ENCODE measurements around the gene ATP6V1G1. TPM values are rescaled to one million over a fixed set of nuclear protein-coding genes. Genes with fewer than 3 reads are reported as not detected.

Gene ATP6V1G1
- polyA plus RNA-seq, 1 experiment, result 89.2 TPM

GRCh38 chr9:114621561-114621960, 34.0 kb downstream of the ATP6V1G1 start:
- POLR2A ChIA-PET, result no interaction called here
- no peak for TF ChIP-seq CTCF (IDR thresholded peaks at IDR 0.05; ENCODE audit: insufficient read depth, low read depth, low read length)
- Histone ChIP-seq H3K4me3 (ENCODE audit: low read depth, low read length) (no peak overlapping the region), H3K36me3 (ENCODE audit: control insufficient read depth, insufficient read depth, low read length) (0 out of 2 replicates have a peak, but pooled peaks cover 1% of the 10 kb centered on the region), H3K27me3 (ENCODE audit: control insufficient read depth, insufficient read depth, low read length) (no peaks in the 10 kb centered on the region)
- CTCF ChIA-PET, result interaction anchor here (0.6 to 1.4 kb wide), 4 partner anchors 9 to 393 kb away, joined by 3 to 5 read pairs (median 4); partner anchors contain the start of gene TMEM268
- no peak for DNase-seq (ENCODE audit: low read depth)

- ChIA-PET CTCF (interaction anchor here (0.6 to 1.4 kb wide), 3 partner anchors 11 to 393 kb away, joined by 3 to 4 read pairs (median 3); partner anchors contain the start of gene TMEM268), POLR2A (no interaction called here)
- DNase-seq (ENCODE audit: low read depth), result no peak
- Histone ChIP-seq H3K4me3 (ENCODE audit: low read depth, low read length) (no peak overlapping the region), H3K36me3 (ENCODE audit: control insufficient read depth, insufficient read depth, low read length) (0 out of 2 replicates have a peak, but pooled peaks cover 4% of the 10 kb centered on the region), H3K27me3 (ENCODE audit: control insufficient read depth, insufficient read depth, low read length) (no peaks in the 10 kb centered on the region)
- TF ChIP-seq CTCF (IDR thresholded peaks at IDR 0.05; ENCODE audit: insufficient read depth, low read depth, low read length), result no peak
These were observed 34.5 kb downstream of the ATP6V1G1 start for GRCh38 chr9:114621975-114622609.

- CTCF ChIA-PET, result interaction anchor here (1.4 kb wide), 1 partner anchor 29 kb away, joined by 4 read pairs; no protein-coding TSS in a partner anchor
- no peak for DNase-seq (ENCODE audit: low read depth)
- Histone ChIP-seq H3K4me3 (ENCODE audit: low read depth, low read length) (no peak overlapping the region), H3K36me3 (ENCODE audit: control insufficient read depth, insufficient read depth, low read length) (peaks cover 8% of the 10 kb centered on the region; the same call in 1 of the 2 replicates), H3K27me3 (ENCODE audit: control insufficient read depth, insufficient read depth, low read length) (no peaks in the 10 kb centered on the region)
- POLR2A ChIA-PET, result no interaction called here
- no peak for TF ChIP-seq CTCF (IDR thresholded peaks at IDR 0.05; ENCODE audit: insufficient read depth, low read depth, low read length)
These were observed 37.1 kb downstream of the ATP6V1G1 start for GRCh38 chr9:114624677-114625076.

GRCh38 chr9:114626415-114627020, 38.9 kb downstream of the ATP6V1G1 start:
- ChIA-PET CTCF (interaction anchor here (1.1 kb wide), 1 partner anchor 192 kb away, joined by 4 read pairs; no protein-coding TSS in a partner anchor), POLR2A (no interaction called here)
- no peak for DNase-seq (ENCODE audit: low read depth)

More at GRCh38 chr9:114626415-114627020, 38.9 kb downstream of the ATP6V1G1 start:
- peaks cover 8% of the 10 kb centered on the region; the same call in 1 of the 2 replicates for H3K36me3 ChIP-seq (ENCODE audit: control insufficient read depth, insufficient read depth, low read length)
- no peak for TF ChIP-seq CTCF (IDR thresholded peaks at IDR 0.05; ENCODE audit: insufficient read depth, low read depth, low read length)
- H3K27me3 ChIP-seq (ENCODE audit: control insufficient read depth, insufficient read depth, low read length), result no peaks in the 10 kb centered on the region
- H3K4me3 ChIP-seq (ENCODE audit: low read depth, low read length), result no peak overlapping the region
